ENCODE measurements around the gene OPCML.

The OPCML gene

GRCh38 chr11:132544007-132544406, 988.3 kb downstream of the OPCML start:
- DNase-seq (ENCODE audit: low read depth) = no peak

GRCh38 chr11:132541794-132542193, 990.5 kb downstream of the OPCML start:
- DNase-seq (ENCODE audit: low read depth) = no peak

- DNase-seq (ENCODE audit: low read depth) = no peak
These were observed 991.7 kb downstream of the OPCML start for GRCh38 chr11:132540581-132540980.

- no peak for DNase-seq (ENCODE audit: low read depth)
These were observed 992.5 kb downstream of the OPCML start for GRCh38 chr11:132539590-132540368.

GRCh38 chr11:132538642-132539041, 993.7 kb downstream of the OPCML start:
- DNase-seq (ENCODE audit: low read depth) = no peak

- no peak for DNase-seq (ENCODE audit: low read depth)
These were observed 996.5 kb downstream of the OPCML start for GRCh38 chr11:132535830-132536229.

GRCh38 chr11:132531921-132532320, 1000.4 kb downstream of the OPCML start:
- no peak for DNase-seq (ENCODE audit: low read depth)

GRCh38 chr11:132528181-132528580, 1004.1 kb downstream of the OPCML start:
- DNase-seq (ENCODE audit: low read depth) = no peak

- no peak for DNase-seq (ENCODE audit: low read depth)
These were observed 1008.4 kb downstream of the OPCML start for GRCh38 chr11:132523929-132524328.

- DNase-seq (ENCODE audit: low read depth) = no peak
These were observed 1012.1 kb downstream of the OPCML start for GRCh38 chr11:132520199-132520598.

GRCh38 chr11:132519241-132519815, 1013.0 kb downstream of the OPCML start:
- DNase-seq (ENCODE audit: low read depth) = no peak

GRCh38 chr11:132504501-132505041, 1027.7 kb downstream of the OPCML start:
- DNase-seq (ENCODE audit: low read depth) = no peak

- DNase-seq (ENCODE audit: low read depth) = no peak
These were observed 1030.9 kb downstream of the OPCML start for GRCh38 chr11:132501356-132501755.

GRCh38 chr11:132499661-132500060, 1032.6 kb downstream of the OPCML start:
- no peak for DNase-seq (ENCODE audit: low read depth)

GRCh38 chr11:132496341-132496740, 1036.0 kb downstream of the OPCML start:
- no peak for DNase-seq (ENCODE audit: low read depth)

GRCh38 chr11:132493801-132494200, 1038.5 kb downstream of the OPCML start:
- no peak for DNase-seq (ENCODE audit: low read depth)

GRCh38 chr11:132490978-132491377, 1041.3 kb downstream of the OPCML start:
- no peak for DNase-seq (ENCODE audit: low read depth)

- no peak for DNase-seq (ENCODE audit: low read depth)
These were observed 1046.2 kb downstream of the OPCML start for GRCh38 chr11:132486060-132486459.

GRCh38 chr11:132475026-132475425, 1057.3 kb downstream of the OPCML start:
- DNase-seq (ENCODE audit: low read depth) = no peak

GRCh38 chr11:132472411-132473172, 1059.7 kb downstream of the OPCML start:
- no peak for DNase-seq (ENCODE audit: low read depth)

- DNase-seq (ENCODE audit: low read depth) = no peak
These were observed 1060.8 kb downstream of the OPCML start for GRCh38 chr11:132471466-132471865.

- no peak for DNase-seq (ENCODE audit: low read depth)
These were observed 1065.3 kb downstream of the OPCML start for GRCh38 chr11:132466983-132467382.

- no peak for DNase-seq (ENCODE audit: low read depth)
These were observed 1067.4 kb downstream of the OPCML start for GRCh38 chr11:132464939-132465338.
